Right lobe of liver (tissue), 4 donors: ENCODE data around the gene PRRX2.

ENCODE experiments used
- POLR2A ChIP-seq: fragments of 450-650 bp; IDR thresholded peaks from one replicate; pipeline ENCODE4 v1.6.1; 2017; ENCODE audit warnings: antibody characterized with exemption, mild to moderate bottlenecking
- TF ChIP-seq, protein P1 (sequence below), 4 donors: fragments of 200-600 bp in 3 of 4; fragments of 450-650 bp in 1 of 4; IDR thresholded peaks; one replicate each; pipeline versions ENCODE4 v1.5.1 to v1.8.0; 2016 to 2022; ENCODE audit warnings: antibody characterized with exemption in 4 of 4, mild to moderate bottlenecking in 2 of 4
- donor health status: DM: no; HTN: no; CAD: no.
- donor health status: DM: no; HTN: no; CAD: no.
- donor health status: DM: no; HTN: yes; CAD: no.

GRCh38 chr9:129724456-129725190, 59.2 kb downstream of the PRRX2 start:
- TF ChIP-seq, protein P1, sequence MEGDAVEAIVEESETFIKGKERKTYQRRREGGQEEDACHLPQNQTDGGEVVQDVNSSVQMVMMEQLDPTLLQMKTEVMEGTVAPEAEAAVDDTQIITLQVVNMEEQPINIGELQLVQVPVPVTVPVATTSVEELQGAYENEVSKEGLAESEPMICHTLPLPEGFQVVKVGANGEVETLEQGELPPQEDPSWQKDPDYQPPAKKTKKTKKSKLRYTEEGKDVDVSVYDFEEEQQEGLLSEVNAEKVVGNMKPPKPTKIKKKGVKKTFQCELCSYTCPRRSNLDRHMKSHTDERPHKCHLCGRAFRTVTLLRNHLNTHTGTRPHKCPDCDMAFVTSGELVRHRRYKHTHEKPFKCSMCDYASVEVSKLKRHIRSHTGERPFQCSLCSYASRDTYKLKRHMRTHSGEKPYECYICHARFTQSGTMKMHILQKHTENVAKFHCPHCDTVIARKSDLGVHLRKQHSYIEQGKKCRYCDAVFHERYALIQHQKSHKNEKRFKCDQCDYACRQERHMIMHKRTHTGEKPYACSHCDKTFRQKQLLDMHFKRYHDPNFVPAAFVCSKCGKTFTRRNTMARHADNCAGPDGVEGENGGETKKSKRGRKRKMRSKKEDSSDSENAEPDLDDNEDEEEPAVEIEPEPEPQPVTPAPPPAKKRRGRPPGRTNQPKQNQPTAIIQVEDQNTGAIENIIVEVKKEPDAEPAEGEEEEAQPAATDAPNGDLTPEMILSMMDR (IDR thresholded peaks at IDR 0.05): no peak
- no peak for TF ChIP-seq POLR2A
